OCI-LY1 (cell line): Measurements from ENCODE around the gene SEC14L3.

Experiments
- CTCF ChIP-seq: fragments of 200-600 bp; sonication (generic), shearing (Covaris generic); IDR thresholded peaks from 2 replicates; pipeline ENCODE4 v1.5.1; 2017; ENCODE audit warnings: mild to moderate bottlenecking, antibody characterized with exemption, low read length, moderate library complexity, mixed read lengths
- EZH2 ChIP-seq: fragments of 200-600 bp; sonication (generic), shearing (Covaris generic); IDR thresholded peaks from 2 replicates; pipeline ENCODE4 v1.8.0; 2017; ENCODE audit warnings: borderline replicate concordance, mixed run types, mild to moderate bottlenecking, antibody characterized with exemption, low read length, moderate library complexity, mixed read lengths

GRCh38 chr22:30495041-30495784, 23.4 kb upstream of the SEC14L3 start:
- TF ChIP-seq CTCF, result no peak
- TF ChIP-seq EZH2, result no peak
